ENCODE results near the gene IFIT1B. TPM values are rescaled to one million over a fixed set of nuclear protein-coding genes. Genes with fewer than 3 reads are reported as not detected.
"Not testable (repeated sequence)": the region's sequence is repeated elsewhere in the genome, so short reads cannot be mapped to it uniquely, and the experiment has no call there.

The IFIT1B gene, protein sequence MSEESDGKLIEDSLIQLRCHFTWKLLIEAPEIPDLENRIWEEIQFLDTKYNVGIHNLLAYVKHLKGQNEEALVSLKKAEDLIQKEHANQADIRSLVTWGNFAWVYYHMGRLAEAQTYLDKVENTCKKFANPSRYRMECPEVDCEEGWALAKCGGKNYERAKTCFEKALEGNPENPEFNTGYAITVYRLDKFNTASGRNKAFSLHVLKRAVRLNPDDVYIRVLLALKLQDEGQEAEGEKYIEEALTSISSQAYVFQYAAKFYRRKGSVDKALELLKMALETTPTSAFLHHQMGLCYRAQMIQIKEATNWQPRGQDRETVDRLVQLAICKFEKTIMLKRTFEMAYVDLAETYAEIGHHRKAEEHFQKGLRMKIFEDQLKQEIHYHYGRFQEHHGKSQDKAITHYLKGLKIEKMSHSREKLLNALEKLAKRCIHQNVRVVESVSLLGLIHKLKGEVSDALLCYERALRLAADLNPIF
- total RNA-seq = 1 to 10 TPM in 1 of 2 donors, under 1 TPM in 1; 0.21 to 3.7 TPM
- polyA plus RNA-seq = not detected
- long read RNA-seq, donor 1 = 0 reads
- long read RNA-seq, donor 2 = 0 reads
- long read RNA-seq, donor 3 = 0 reads
- long read RNA-seq, donor 4, partial matches to known transcripts = 0 of 1 reads
- long read RNA-seq, donor 4, other reads (novel, unspliced or antisense) = 0 of 1 reads
- long read RNA-seq, donor 5 = 0 reads

DNA sequence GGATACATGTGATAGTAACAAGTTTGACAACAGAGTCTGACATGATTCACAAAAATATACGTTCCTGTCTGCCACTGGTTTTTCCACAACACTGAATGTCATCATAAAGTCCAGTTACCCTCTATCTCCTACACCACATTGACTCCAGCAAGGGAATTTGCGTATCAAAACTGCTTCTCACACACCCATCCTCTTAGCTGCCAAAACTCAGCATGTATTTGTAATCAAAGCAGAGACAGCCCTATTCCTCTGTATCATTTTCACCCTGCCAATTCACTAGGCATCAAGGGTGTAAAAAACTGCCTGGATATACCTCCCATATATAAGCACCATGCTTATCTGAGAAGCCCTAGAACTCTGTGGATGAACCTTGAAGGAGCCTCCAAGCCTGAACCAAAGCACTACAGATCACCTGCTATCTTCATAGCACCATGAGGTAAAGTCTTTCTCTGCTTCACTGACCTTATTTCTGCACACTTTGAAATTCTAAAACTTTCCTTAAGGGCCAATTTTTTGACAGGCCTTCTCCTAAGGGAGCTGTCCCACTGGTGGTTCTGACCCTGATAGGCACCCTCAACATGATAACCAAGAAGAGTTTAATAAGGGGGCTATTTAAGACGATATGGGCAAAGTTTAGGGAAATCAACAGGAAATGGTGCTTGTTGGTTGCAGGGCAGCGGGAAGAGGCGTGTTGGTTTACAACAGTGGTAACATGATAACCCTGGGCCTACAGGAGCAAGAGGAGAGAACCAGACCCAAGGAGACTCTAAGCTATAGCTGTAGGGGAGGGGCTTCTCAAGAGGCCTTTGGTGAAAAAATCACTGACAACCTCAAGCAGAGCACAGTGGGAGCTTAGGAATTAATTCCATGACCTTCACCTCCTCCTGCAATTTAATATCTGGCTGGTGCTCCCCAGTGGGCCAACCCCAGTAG is at the start of gene IFIT1B:
TSS of gene IFIT1B (plus strand) at position 352 of the 933 bp plus-strand sequence. CDS start at position 432, 80 bp downstream.
- no peak for ATAC-seq (ENCODE audit: insufficient read depth, low FRiP score)
- TF ChIP-seq, protein P1, sequence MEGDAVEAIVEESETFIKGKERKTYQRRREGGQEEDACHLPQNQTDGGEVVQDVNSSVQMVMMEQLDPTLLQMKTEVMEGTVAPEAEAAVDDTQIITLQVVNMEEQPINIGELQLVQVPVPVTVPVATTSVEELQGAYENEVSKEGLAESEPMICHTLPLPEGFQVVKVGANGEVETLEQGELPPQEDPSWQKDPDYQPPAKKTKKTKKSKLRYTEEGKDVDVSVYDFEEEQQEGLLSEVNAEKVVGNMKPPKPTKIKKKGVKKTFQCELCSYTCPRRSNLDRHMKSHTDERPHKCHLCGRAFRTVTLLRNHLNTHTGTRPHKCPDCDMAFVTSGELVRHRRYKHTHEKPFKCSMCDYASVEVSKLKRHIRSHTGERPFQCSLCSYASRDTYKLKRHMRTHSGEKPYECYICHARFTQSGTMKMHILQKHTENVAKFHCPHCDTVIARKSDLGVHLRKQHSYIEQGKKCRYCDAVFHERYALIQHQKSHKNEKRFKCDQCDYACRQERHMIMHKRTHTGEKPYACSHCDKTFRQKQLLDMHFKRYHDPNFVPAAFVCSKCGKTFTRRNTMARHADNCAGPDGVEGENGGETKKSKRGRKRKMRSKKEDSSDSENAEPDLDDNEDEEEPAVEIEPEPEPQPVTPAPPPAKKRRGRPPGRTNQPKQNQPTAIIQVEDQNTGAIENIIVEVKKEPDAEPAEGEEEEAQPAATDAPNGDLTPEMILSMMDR (IDR thresholded peaks at IDR 0.05; ENCODE audit: control extremely low read depth, extremely low read depth) = no peak
- DNase-seq = no peak

DNA sequence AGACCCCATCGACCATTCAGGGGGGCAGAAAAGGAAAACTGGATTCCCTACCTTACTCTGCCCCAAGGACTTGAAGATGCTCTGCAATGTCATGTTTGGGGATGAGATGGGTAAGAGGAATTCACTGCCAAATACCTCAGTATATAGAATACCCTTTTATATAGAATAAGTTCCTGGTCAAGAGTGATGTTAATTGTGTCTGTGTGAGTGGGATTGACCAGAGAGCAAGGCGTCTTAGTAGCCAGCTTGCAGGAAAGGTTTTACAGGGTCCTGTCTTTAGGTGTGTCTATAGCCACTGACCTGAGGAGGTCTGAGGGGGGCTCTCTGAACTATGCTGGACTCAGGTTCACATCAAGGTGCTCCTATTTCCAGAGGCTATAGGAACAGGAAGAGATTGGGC is 48.7 kb upstream of the IFIT1B start:
- DNase-seq (no peak), ATAC-seq (ENCODE audit: insufficient read depth, low FRiP score) (no peak)
- Histone ChIP-seq H3K9ac (ENCODE audit: insufficient read depth in 1 of 2, low read length in 2 of 2) (peak overlapping the region in 1 of 2 donors; percentile 86), H3K27ac (ENCODE audit: low read depth in 1 of 2, low read length in 1 of 2) (peak overlapping the region in 1 of 2 donors; percentile 77), H3K4me1 (ENCODE audit: control insufficient read depth in 5 of 5, insufficient read depth in 5 of 5, low read length in 5 of 5) (peaks cover 16 to 46% (median 27%) of the 10 kb centered on the region in 5 donors), H3K9me3 (ENCODE audit: control insufficient read depth in 4 of 4, insufficient read depth in 3 of 4, low read length in 3 of 4) (no peaks in the 10 kb centered on the region), H3K27me3 (ENCODE audit: control insufficient read depth in 3 of 3, insufficient read depth in 3 of 3, low read length in 2 of 3) (no peaks in the 10 kb centered on the region), H3K36me3 (ENCODE audit: control insufficient read depth in 4 of 4, insufficient read depth in 4 of 4, low read length in 4 of 4) (no peaks in the 10 kb centered on the region), H3K4me3 (no peak overlapping the region)
- 81 to 89% methylated on average over 2 of the region's 2 CpGs for WGBS, 2 donors
- TF ChIP-seq, protein P1 (IDR thresholded peaks at IDR 0.05; ENCODE audit: control extremely low read depth, extremely low read depth) = no peak

More for the DNA sequence above, at the start of gene IFIT1B:
- Histone ChIP-seq H3K27ac (ENCODE audit: low read depth in 1 of 2, low read length in 1 of 2) (no peak within 1 kb of the TSS), H3K4me3 (no peak within 1 kb of the TSS), H3K36me3 (ENCODE audit: control insufficient read depth in 4 of 4, insufficient read depth in 4 of 4, low read length in 4 of 4) (no peaks in the 10 kb centered on the region), H3K9ac (ENCODE audit: insufficient read depth in 1 of 2, low read length in 2 of 2) (no peak within 1 kb of the TSS), H3K27me3 (ENCODE audit: control insufficient read depth in 3 of 3, insufficient read depth in 3 of 3, low read length in 2 of 3) (no peaks in the 10 kb centered on the region), H3K4me1 (ENCODE audit: control insufficient read depth in 5 of 5, insufficient read depth in 5 of 5, low read length in 5 of 5) (peaks cover 3 to 27% (median 15%) of the 10 kb centered on the region in 5 donors), H3K9me3 (ENCODE audit: control insufficient read depth in 4 of 4, insufficient read depth in 3 of 4, low read length in 3 of 4) (no peaks in the 10 kb centered on the region)
- WGBS, 2 donors = 88 to 91% methylated on average over 5 of the region's 5 CpGs

DNA sequence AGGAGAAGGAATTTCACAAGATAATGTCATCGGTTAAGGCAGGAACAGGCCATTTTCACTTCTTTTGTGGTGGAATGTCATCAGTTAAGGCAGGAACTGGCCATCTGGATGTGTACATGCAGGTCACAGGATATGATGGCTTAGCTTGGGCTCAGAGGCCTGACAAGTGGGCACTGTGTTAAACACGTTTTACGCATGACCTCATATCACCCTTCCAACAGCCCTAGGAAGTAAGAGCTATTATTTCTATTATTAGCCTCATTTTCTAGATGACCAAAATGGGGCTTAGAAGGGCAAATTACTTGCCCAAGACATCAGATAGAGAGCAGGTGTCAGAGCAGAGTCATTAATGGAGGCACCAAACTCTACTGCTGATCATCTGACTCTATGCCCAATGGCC is 47.8 kb upstream of the IFIT1B start:
- not testable (repeated sequence) for H3K4me3 ChIP-seq; H3K9me3 ChIP-seq (ENCODE audit: control insufficient read depth in 4 of 4, insufficient read depth in 3 of 4, low read length in 3 of 4); H3K9ac ChIP-seq (ENCODE audit: insufficient read depth in 1 of 2, low read length in 2 of 2); ATAC-seq (ENCODE audit: insufficient read depth, low FRiP score); H3K27me3 ChIP-seq (ENCODE audit: control insufficient read depth in 3 of 3, insufficient read depth in 3 of 3, low read length in 2 of 3); H3K36me3 ChIP-seq (ENCODE audit: control insufficient read depth in 4 of 4, insufficient read depth in 4 of 4, low read length in 4 of 4)
- H3K27ac ChIP-seq (ENCODE audit: low read depth in 1 of 2, low read length in 1 of 2) = peak overlapping the region; percentile 49 to 67
- DNase-seq = peak in 1 of 3 donors; percentile 25
- 48 to 71% methylated on average over 2 to 3 of the region's 3 CpGs for WGBS, 2 donors
- H3K4me1 ChIP-seq (ENCODE audit: control insufficient read depth in 5 of 5, insufficient read depth in 5 of 5, low read length in 5 of 5) = peaks cover 16 to 47% (median 28%) of the 10 kb centered on the region in 5 donors

Data from lung (tissue), 16 donors.